ENCODE data around the gene NID2.

Gene NID2

GRCh38 chr14:52026017-52026660, 42.7 kb downstream of the NID2 start:
- DNase-seq (ENCODE audit: low spot score) = no peak
- in situ Hi-C loops (cut with MboI; ENCODE audit: low pct_unique_long_range_greater_than_20kb, low sequenced_read_pairs, unreplicated experiment) = no loop called here
- TF ChIP-seq CTCF (IDR thresholded peaks at IDR 0.05; ENCODE audit: extremely low read depth, insufficient read depth, missing control alignments) = no peak

GRCh38 chr14:52025310-52025709, 43.5 kb downstream of the NID2 start:
- no peak for TF ChIP-seq CTCF (IDR thresholded peaks at IDR 0.05; ENCODE audit: extremely low read depth, insufficient read depth, missing control alignments)
- in situ Hi-C loops (cut with MboI; ENCODE audit: low pct_unique_long_range_greater_than_20kb, low sequenced_read_pairs, unreplicated experiment) = no loop called here
- DNase-seq (ENCODE audit: low spot score) = no peak

GRCh38 chr14:52023518-52023917, 45.3 kb downstream of the NID2 start:
- DNase-seq (ENCODE audit: low spot score) = no peak
- in situ Hi-C loops (cut with MboI; ENCODE audit: low pct_unique_long_range_greater_than_20kb, low sequenced_read_pairs, unreplicated experiment) = no loop called here
- TF ChIP-seq CTCF (IDR thresholded peaks at IDR 0.05; ENCODE audit: extremely low read depth, insufficient read depth, missing control alignments) = no peak

GRCh38 chr14:52021957-52022600, 46.8 kb downstream of the NID2 start:
- TF ChIP-seq CTCF (IDR thresholded peaks at IDR 0.05; ENCODE audit: extremely low read depth, insufficient read depth, missing control alignments) = no peak
- in situ Hi-C loops (cut with MboI; ENCODE audit: low pct_unique_long_range_greater_than_20kb, low sequenced_read_pairs, unreplicated experiment) = no loop called here
- peak; percentile 62 for DNase-seq (ENCODE audit: low spot score)

- no peak for TF ChIP-seq CTCF (IDR thresholded peaks at IDR 0.05; ENCODE audit: extremely low read depth, insufficient read depth, missing control alignments)
- DNase-seq (ENCODE audit: low spot score) = no peak
- in situ Hi-C loops (cut with MboI; ENCODE audit: low pct_unique_long_range_greater_than_20kb, low sequenced_read_pairs, unreplicated experiment) = no loop called here
Observed at GRCh38 chr14:52020866-52021717, 47.8 kb downstream of the NID2 start.

- in situ Hi-C loops (cut with MboI; ENCODE audit: low pct_unique_long_range_greater_than_20kb, low sequenced_read_pairs, unreplicated experiment) = no loop called here
- DNase-seq (ENCODE audit: low spot score) = no peak
- TF ChIP-seq CTCF (IDR thresholded peaks at IDR 0.05; ENCODE audit: extremely low read depth, insufficient read depth, missing control alignments) = no peak
Observed at GRCh38 chr14:52020161-52020714, 48.6 kb downstream of the NID2 start.
